ENCODE measurements around the gene ERICH6B.

The ERICH6B gene

GRCh38 chr13:45542391-45542790, 73.1 kb downstream of the ERICH6B start:
- DNase-seq (ENCODE audit: low read depth) = no peak

GRCh38 chr13:45541806-45542205, 73.7 kb downstream of the ERICH6B start:
- DNase-seq (ENCODE audit: low read depth) = no peak

GRCh38 chr13:45540864-45541263, 74.7 kb downstream of the ERICH6B start:
- DNase-seq (ENCODE audit: low read depth) = no peak

GRCh38 chr13:45540195-45540594, 75.3 kb downstream of the ERICH6B start:
- no peak for DNase-seq (ENCODE audit: low read depth)

- DNase-seq (ENCODE audit: low read depth) = no peak
Measured at GRCh38 chr13:45538382-45538781, 77.2 kb downstream of the ERICH6B start.

GRCh38 chr13:45537516-45537915, 78.0 kb downstream of the ERICH6B start:
- no peak for DNase-seq (ENCODE audit: low read depth)

GRCh38 chr13:45536224-45536623, 79.3 kb downstream of the ERICH6B start:
- no peak for DNase-seq (ENCODE audit: low read depth)

- DNase-seq (ENCODE audit: low read depth) = no peak
Measured at GRCh38 chr13:45534604-45535003, 80.9 kb downstream of the ERICH6B start.

- no peak for DNase-seq (ENCODE audit: low read depth)
Measured at GRCh38 chr13:45529758-45530157, 85.8 kb downstream of the ERICH6B start.

GRCh38 chr13:45527699-45528462, 87.7 kb downstream of the ERICH6B start:
- DNase-seq (ENCODE audit: low read depth) = no peak

GRCh38 chr13:45522571-45522970, 93.0 kb downstream of the ERICH6B start:
- DNase-seq (ENCODE audit: low read depth) = no peak

- DNase-seq (ENCODE audit: low read depth) = no peak
Measured at GRCh38 chr13:45521297-45521696, 94.2 kb downstream of the ERICH6B start.

GRCh38 chr13:45519493-45519892, 96.0 kb downstream of the ERICH6B start:
- DNase-seq (ENCODE audit: low read depth) = no peak

- DNase-seq (ENCODE audit: low read depth) = no peak
Measured at GRCh38 chr13:45518525-45519245, 96.9 kb downstream of the ERICH6B start.

GRCh38 chr13:45516757-45517156, 98.8 kb downstream of the ERICH6B start:
- DNase-seq (ENCODE audit: low read depth) = no peak

- no peak for DNase-seq (ENCODE audit: low read depth)
Measured at GRCh38 chr13:45512098-45512496, 103.4 kb downstream of the ERICH6B start.

GRCh38 chr13:45511310-45512097, 104.0 kb downstream of the ERICH6B start:
- peak; percentile 10 for DNase-seq (ENCODE audit: low read depth)

- DNase-seq (ENCODE audit: low read depth) = no peak
Measured at GRCh38 chr13:45510672-45511071, 104.9 kb downstream of the ERICH6B start.

GRCh38 chr13:45508776-45509175, 106.8 kb downstream of the ERICH6B start:
- DNase-seq (ENCODE audit: low read depth) = no peak

- DNase-seq (ENCODE audit: low read depth) = no peak
Measured at GRCh38 chr13:45506811-45507210, 108.7 kb downstream of the ERICH6B start.

GRCh38 chr13:45503658-45504057, 111.9 kb downstream of the ERICH6B start:
- no peak for DNase-seq (ENCODE audit: low read depth)

- DNase-seq (ENCODE audit: low read depth) = no peak
Measured at GRCh38 chr13:45501175-45501526, 114.4 kb downstream of the ERICH6B start.

Measured in stimulated activated CD4-positive, alpha-beta T cell treated with anti-CD3 and anti-CD28 coated beads, Interleukin-2, amount 100 ng/mL, for 4 hours (primary cell).